ENCODE results near the gene SPATA18. TPM values are rescaled to one million over a fixed set of nuclear protein-coding genes. Genes with fewer than 3 reads are reported as not detected.

Gene SPATA18
- total RNA-seq, 2 experiments from 2014 or later: 0.35 to 0.53 TPM

- H3K27me3 Mint-ChIP-seq: no peaks in the 10 kb centered on the region
- H3K36me3 Mint-ChIP-seq: peaks cover 15% of the 10 kb centered on the region
- no peak overlapping the region for H3K4me3 Mint-ChIP-seq
- DNase-seq (no peak), ATAC-seq (no peak)
- H3K9me3 Mint-ChIP-seq (ENCODE audit: low read depth): no peaks in the 10 kb centered on the region
- peaks cover 14% of the 10 kb centered on the region for H3K4me1 Mint-ChIP-seq
- CTCF ChIA-PET: no interaction called here
- no peak overlapping the region for H3K27ac Mint-ChIP-seq
These were observed 19.1 kb upstream of the SPATA18 start for GRCh38 chr4:52032005-52032404.

GRCh38 chr4:52035190-52035589 is 15.9 kb upstream of the SPATA18 start:
- H3K4me3 Mint-ChIP-seq: no peak overlapping the region
- no peak for DNase-seq

GRCh38 chr4:52036886-52037530 is 14.1 kb upstream of the SPATA18 start:
- peak overlapping the region; percentile 74 for H3K27ac Mint-ChIP-seq
- CTCF ChIA-PET: interaction anchor here (0.8 to 1.8 kb wide), 5 partner anchors 8 to 205 kb away, joined by 3 to 7 read pairs (median 3); no protein-coding TSS in a partner anchor
- H3K9me3 Mint-ChIP-seq (ENCODE audit: low read depth): no peaks in the 10 kb centered on the region
- H3K27me3 Mint-ChIP-seq: peaks cover 25% of the 10 kb centered on the region
- peaks cover 8% of the 10 kb centered on the region for H3K36me3 Mint-ChIP-seq
- H3K4me1 Mint-ChIP-seq: peaks cover 27% of the 10 kb centered on the region
- ATAC-seq (no peak), DNase-seq (no peak)
- peak overlapping the region; percentile 81 for H3K4me3 Mint-ChIP-seq

More at GRCh38 chr4:52035190-52035589, 15.9 kb upstream of the SPATA18 start:
- ATAC-seq: no peak
- Mint-ChIP-seq H3K9me3 (ENCODE audit: low read depth) (no peaks in the 10 kb centered on the region), H3K4me1 (peaks cover 27% of the 10 kb centered on the region), H3K27me3 (peaks cover 15% of the 10 kb centered on the region), H3K27ac (no peak overlapping the region), H3K36me3 (peaks cover 8% of the 10 kb centered on the region)
- CTCF ChIA-PET: interaction anchor here (1.2 kb wide), 1 partner anchor 9 kb away, joined by 6 read pairs; no protein-coding TSS in a partner anchor

GRCh38 chr4:52037689-52038102 is 13.4 kb upstream of the SPATA18 start:
- DNase-seq: peak; percentile 55
- peak overlapping the region; percentile 74 for H3K27ac Mint-ChIP-seq

GRCh38 chr4:52038103-52038912 is 12.8 kb upstream of the SPATA18 start, which contains the start of gene SGCB:
Gene SGCB, minus strand, starts transcription at chr4:52038299. Its CDS starts 40 bp downstream, at chr4:52038259.
- Mint-ChIP-seq H3K4me1 (peaks cover 27% of the 10 kb centered on the region), H3K27ac (peak within 1 kb of the TSS; percentile 74), H3K36me3 (peaks cover 6% of the 10 kb centered on the region), H3K9me3 (ENCODE audit: low read depth) (no peaks in the 10 kb centered on the region), H3K4me3 (peak within 1 kb of the TSS; percentile 81), H3K27me3 (peaks cover 35% of the 10 kb centered on the region)
- CTCF ChIA-PET: interaction anchor here (1.3 to 1.8 kb wide), 3 partner anchors 10 to 206 kb away, joined by 3 to 7 read pairs (median 3); partner anchors contain the start of gene DCUN1D4
- DNase-seq: peak; percentile 77
- peak; percentile 95 for ATAC-seq

More at GRCh38 chr4:52037689-52038102, 13.4 kb upstream of the SPATA18 start:
- CTCF ChIA-PET: interaction anchor here (1.3 to 1.8 kb wide), 3 partner anchors 10 to 206 kb away, joined by 3 to 7 read pairs (median 3); partner anchors contain the start of gene DCUN1D4
- Mint-ChIP-seq H3K36me3 (peaks cover 6% of the 10 kb centered on the region), H3K9me3 (ENCODE audit: low read depth) (no peaks in the 10 kb centered on the region), H3K27me3 (peaks cover 30% of the 10 kb centered on the region), H3K4me3 (peak overlapping the region; percentile 81), H3K4me1 (peaks cover 27% of the 10 kb centered on the region)
- ATAC-seq: peak; percentile 64

- Mint-ChIP-seq H3K9me3 (ENCODE audit: low read depth) (no peaks in the 10 kb centered on the region), H3K4me1 (no peaks in the 10 kb centered on the region), H3K4me3 (no peak overlapping the region), H3K27me3 (peaks cover 61% of the 10 kb centered on the region), H3K27ac (no peak overlapping the region), H3K36me3 (no peaks in the 10 kb centered on the region)
- CTCF ChIA-PET: interaction anchor here (1.0 kb wide), 1 partner anchor 9 kb away, joined by 3 read pairs; no protein-coding TSS in a partner anchor
- DNase-seq (no peak), ATAC-seq (no peak)
These were observed 6.1 kb upstream of the SPATA18 start for GRCh38 chr4:52045028-52045427.

GRCh38 chr4:52049266-52049665 is 1.8 kb upstream of the SPATA18 start:
- Mint-ChIP-seq H3K4me3 (no peak overlapping the region), H3K4me1 (peaks cover 15% of the 10 kb centered on the region), H3K36me3 (no peaks in the 10 kb centered on the region), H3K27me3 (peaks cover 71% of the 10 kb centered on the region), H3K9me3 (ENCODE audit: low read depth) (no peaks in the 10 kb centered on the region), H3K27ac (no peak overlapping the region)
- CTCF ChIA-PET: no interaction called here
- DNase-seq: no peak
- ATAC-seq: no peak

GRCh38 chr4:52051615-52052474 is 741 bp downstream of the SPATA18 start:
- H3K4me1 Mint-ChIP-seq: peaks cover 15% of the 10 kb centered on the region
- DNase-seq (no peak), ATAC-seq (peak; percentile 49)
- H3K27ac Mint-ChIP-seq: no peak overlapping the region
- peaks cover 62% of the 10 kb centered on the region for H3K27me3 Mint-ChIP-seq
- H3K36me3 Mint-ChIP-seq: no peaks in the 10 kb centered on the region
- no peaks in the 10 kb centered on the region for H3K9me3 Mint-ChIP-seq (ENCODE audit: low read depth)
- CTCF ChIA-PET: no interaction called here
- H3K4me3 Mint-ChIP-seq: peak overlapping the region; percentile 61

GRCh38 chr4:52052475-52052780 is 1.3 kb downstream of the SPATA18 start:
- ATAC-seq: no peak

GRCh38 chr4:52054254-52054653 is 3.1 kb downstream of the SPATA18 start:
- Mint-ChIP-seq H3K4me3 (no peak overlapping the region), H3K36me3 (no peaks in the 10 kb centered on the region), H3K27me3 (peaks cover 50% of the 10 kb centered on the region), H3K4me1 (peaks cover 15% of the 10 kb centered on the region), H3K27ac (no peak overlapping the region), H3K9me3 (ENCODE audit: low read depth) (no peaks in the 10 kb centered on the region)
- ATAC-seq (no peak), DNase-seq (no peak)
- CTCF ChIA-PET: no interaction called here

More at GRCh38 chr4:52052475-52052780, 1.3 kb downstream of the SPATA18 start:
- CTCF ChIA-PET: no interaction called here
- no peak for DNase-seq
- Mint-ChIP-seq H3K27ac (no peak overlapping the region), H3K36me3 (no peaks in the 10 kb centered on the region), H3K4me1 (peaks cover 15% of the 10 kb centered on the region), H3K27me3 (peaks cover 57% of the 10 kb centered on the region), H3K4me3 (peak overlapping the region; percentile 61), H3K9me3 (ENCODE audit: low read depth) (no peaks in the 10 kb centered on the region)

- Mint-ChIP-seq H3K4me1 (peaks cover 3% of the 10 kb centered on the region), H3K27me3 (peaks cover 34% of the 10 kb centered on the region), H3K9me3 (ENCODE audit: low read depth) (no peaks in the 10 kb centered on the region), H3K27ac (no peak overlapping the region), H3K36me3 (no peaks in the 10 kb centered on the region), H3K4me3 (no peak overlapping the region)
- ATAC-seq (no peak), DNase-seq (no peak)
- CTCF ChIA-PET: no interaction called here
These were observed 6.1 kb downstream of the SPATA18 start for GRCh38 chr4:52057196-52057595.

GRCh38 chr4:52058275-52058674 is 7.2 kb downstream of the SPATA18 start:
- no peaks in the 10 kb centered on the region for H3K4me1 Mint-ChIP-seq
- no peaks in the 10 kb centered on the region for H3K36me3 Mint-ChIP-seq
- H3K27me3 Mint-ChIP-seq: peaks cover 26% of the 10 kb centered on the region
- ATAC-seq (no peak), DNase-seq (no peak)
- no peaks in the 10 kb centered on the region for H3K9me3 Mint-ChIP-seq (ENCODE audit: low read depth)
- H3K4me3 Mint-ChIP-seq: no peak overlapping the region
- CTCF ChIA-PET: no interaction called here
- no peak overlapping the region for H3K27ac Mint-ChIP-seq

GRCh38 chr4:52059372-52059771 is 8.3 kb downstream of the SPATA18 start:
- DNase-seq: no peak
- ATAC-seq: no peak
- H3K4me3 Mint-ChIP-seq: no peak overlapping the region
- peaks cover 17% of the 10 kb centered on the region for H3K27me3 Mint-ChIP-seq
- no peak overlapping the region for H3K27ac Mint-ChIP-seq
- no peaks in the 10 kb centered on the region for H3K9me3 Mint-ChIP-seq (ENCODE audit: low read depth)
- CTCF ChIA-PET: no interaction called here
- no peaks in the 10 kb centered on the region for H3K36me3 Mint-ChIP-seq
- no peaks in the 10 kb centered on the region for H3K4me1 Mint-ChIP-seq
